ENCODE results near the gene SMARCD3.

DNA sequence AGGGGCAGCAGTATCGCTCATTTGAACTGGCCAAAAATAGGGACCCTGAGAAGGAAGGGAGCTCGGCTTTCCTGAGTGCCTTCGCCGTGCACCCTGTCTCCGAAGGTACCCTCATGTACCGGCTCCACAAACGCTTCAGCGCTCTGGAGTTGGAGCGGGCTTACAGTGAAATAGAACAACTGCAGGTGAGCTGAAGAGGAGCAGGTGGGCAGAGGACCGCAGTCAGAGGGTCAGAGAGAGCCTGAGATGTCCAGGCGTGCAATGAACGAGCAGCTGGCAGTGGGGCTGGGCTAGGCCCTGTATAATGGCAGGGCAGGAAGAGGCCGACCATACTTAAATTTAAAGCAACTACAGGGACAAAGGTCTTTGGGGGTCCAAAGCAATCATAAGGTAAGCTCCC lies 12.1 kb downstream of the SMARCD3 start:
- TF ChIP-seq, protein P1, sequence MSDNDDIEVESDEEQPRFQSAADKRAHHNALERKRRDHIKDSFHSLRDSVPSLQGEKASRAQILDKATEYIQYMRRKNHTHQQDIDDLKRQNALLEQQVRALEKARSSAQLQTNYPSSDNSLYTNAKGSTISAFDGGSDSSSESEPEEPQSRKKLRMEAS (IDR thresholded peaks at IDR 0.05; ENCODE audit: low read depth, low read length), result no peak
- TF ChIP-seq, protein P2, sequence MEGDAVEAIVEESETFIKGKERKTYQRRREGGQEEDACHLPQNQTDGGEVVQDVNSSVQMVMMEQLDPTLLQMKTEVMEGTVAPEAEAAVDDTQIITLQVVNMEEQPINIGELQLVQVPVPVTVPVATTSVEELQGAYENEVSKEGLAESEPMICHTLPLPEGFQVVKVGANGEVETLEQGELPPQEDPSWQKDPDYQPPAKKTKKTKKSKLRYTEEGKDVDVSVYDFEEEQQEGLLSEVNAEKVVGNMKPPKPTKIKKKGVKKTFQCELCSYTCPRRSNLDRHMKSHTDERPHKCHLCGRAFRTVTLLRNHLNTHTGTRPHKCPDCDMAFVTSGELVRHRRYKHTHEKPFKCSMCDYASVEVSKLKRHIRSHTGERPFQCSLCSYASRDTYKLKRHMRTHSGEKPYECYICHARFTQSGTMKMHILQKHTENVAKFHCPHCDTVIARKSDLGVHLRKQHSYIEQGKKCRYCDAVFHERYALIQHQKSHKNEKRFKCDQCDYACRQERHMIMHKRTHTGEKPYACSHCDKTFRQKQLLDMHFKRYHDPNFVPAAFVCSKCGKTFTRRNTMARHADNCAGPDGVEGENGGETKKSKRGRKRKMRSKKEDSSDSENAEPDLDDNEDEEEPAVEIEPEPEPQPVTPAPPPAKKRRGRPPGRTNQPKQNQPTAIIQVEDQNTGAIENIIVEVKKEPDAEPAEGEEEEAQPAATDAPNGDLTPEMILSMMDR (IDR thresholded peaks at IDR 0.05; ENCODE audit: low read depth, low read length), result no peak
- TF ChIP-seq POLR2A (IDR thresholded peaks at IDR 0.05; ENCODE audit: extremely low read depth, insufficient read length) (no peak), MYC (IDR thresholded peaks at IDR 0.05; ENCODE audit: low read depth, low read length) (no peak)

All from NB4 (cell line).